Stimulated activated CD8-positive, alpha-beta memory T cell treated with anti-CD3 and anti-CD28 coated beads, Interleukin-7, amount 100 ng/mL, for 1 hour (primary cell): ENCODE data around the gene TCFL5.
"Not testable (repeated sequence)": the region's sequence is repeated elsewhere in the genome, so short reads cannot be mapped to it uniquely, and the experiment has no call there.

Source experiments
- DNase-seq, 2 donors: peaks; one replicate each; pipeline ENCODE4 v3.0.0-alpha.2; 2020; ENCODE audit warnings: low read depth in 2 of 2

TCFL5 gene

DNA sequence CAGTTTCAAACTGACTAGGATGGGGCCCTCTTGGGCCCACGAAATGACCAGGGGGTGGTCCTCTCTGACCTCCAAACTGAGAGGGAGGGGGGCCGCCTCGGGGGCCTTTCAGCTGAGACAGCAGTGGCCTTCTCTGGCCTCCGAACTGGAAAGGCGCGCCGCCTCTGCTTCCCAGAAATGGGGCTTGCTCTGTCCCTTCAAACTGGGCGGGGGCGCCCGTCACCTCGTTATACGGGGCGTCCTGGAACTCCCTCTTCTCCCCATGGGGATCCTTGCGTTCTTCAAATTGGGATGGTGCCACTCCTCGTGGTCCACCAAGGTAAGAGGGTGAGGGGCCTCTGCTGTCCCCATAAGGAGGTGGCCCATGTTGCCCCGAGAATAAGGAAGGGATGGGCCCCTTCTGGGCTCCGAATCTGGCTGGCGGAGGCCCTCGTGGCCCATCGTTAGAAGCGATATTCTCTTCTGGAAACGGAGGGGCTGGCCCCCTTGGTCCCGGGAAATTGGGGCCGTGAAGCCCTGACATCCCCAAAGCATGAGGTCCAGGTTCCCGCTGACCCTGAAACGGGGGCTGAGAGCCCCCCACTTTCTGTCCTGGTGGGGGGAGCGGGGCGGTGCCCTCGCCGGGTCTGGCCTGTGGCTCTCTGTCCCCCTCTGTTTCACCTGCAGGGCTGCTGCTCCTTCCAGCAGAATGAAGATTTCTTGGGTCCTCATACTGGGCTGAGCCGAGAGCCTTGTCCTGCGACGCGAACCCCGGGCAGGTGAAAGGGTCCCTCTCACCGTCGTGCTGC lies 18.7 kb upstream of the TCFL5 start:
- DNase-seq, result no peak

DNA sequence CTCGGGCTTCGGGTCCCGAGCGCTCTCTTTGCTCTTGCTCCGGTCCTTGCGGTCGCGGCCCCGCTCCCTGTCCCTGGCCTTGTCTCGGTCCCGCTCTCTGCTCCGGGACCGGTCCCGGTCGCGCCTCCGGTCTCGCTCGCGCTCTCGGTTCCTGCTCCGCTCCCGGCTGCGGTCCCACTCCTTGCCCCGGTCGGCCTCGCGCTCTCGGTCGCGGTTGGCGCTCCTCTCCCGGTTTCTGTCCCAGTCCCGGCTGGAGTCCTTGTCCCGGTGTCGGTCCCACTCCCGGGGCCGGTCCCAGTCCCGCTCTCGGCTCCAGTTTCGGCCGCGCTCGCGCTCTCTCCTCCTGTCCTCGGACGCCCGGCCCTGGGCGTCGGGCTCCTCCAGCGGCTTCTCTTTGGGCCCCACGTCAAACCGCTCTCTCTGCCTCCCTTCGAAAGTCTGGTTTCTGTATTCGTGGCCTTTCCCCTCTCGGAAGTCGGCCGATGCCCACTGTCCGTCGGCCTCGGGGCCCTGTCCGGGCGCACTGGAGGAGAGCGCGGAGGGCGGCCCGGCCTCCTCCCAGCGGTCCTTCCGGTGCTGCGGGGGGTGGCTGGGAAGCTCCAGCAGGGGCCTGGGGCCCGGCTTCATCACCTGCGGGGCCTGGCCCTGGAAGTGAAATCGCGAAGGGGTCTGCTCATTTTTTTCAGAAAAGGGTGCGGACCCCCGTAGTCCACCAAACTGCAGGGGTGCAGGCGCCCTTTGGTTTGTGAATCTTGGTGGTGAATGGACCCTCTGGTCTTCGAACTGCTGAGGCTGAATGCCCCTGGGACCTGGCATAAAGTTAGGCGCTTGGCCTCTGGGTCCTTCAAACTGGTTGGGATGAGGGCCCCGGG lies 17.9 kb upstream of the TCFL5 start:
- DNase-seq, result no peak

DNA sequence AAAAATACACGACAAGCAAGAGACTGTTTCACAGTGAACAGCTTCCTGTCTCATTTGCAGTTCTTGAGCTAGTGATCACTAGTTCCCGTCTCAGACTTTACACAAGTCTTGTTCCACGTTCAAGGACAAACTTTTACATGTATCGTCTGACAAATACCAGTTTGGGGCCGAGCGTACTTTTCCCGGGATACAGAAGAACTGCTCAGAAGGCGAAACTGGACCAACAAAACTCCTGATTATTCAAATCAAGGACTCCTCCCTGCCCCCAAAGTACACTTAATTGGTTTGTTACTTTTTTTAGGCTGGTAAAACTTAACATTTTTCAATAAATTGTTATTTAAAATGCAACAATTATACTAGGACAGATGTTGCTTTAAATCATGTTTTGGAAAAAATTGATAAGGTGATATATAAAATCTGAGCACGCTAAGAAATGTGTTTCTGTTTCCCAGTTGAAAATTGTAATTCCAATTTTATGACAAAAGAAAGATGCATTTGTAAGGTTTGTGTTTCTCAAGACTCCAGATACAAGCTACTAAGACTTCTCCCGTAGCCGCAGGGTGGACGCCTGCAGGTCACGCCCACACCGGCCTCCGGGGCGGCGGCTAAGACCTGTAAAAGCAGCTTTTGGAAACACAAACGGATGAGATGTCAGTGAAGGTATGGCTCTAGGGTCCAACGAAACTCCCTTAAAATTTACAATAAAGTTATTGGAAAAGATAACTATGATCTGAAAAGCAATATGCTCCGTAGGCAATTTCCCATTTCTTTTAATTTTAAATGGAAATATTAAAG lies 16.8 kb upstream of the TCFL5 start:
- DNase-seq, result no peak

DNA sequence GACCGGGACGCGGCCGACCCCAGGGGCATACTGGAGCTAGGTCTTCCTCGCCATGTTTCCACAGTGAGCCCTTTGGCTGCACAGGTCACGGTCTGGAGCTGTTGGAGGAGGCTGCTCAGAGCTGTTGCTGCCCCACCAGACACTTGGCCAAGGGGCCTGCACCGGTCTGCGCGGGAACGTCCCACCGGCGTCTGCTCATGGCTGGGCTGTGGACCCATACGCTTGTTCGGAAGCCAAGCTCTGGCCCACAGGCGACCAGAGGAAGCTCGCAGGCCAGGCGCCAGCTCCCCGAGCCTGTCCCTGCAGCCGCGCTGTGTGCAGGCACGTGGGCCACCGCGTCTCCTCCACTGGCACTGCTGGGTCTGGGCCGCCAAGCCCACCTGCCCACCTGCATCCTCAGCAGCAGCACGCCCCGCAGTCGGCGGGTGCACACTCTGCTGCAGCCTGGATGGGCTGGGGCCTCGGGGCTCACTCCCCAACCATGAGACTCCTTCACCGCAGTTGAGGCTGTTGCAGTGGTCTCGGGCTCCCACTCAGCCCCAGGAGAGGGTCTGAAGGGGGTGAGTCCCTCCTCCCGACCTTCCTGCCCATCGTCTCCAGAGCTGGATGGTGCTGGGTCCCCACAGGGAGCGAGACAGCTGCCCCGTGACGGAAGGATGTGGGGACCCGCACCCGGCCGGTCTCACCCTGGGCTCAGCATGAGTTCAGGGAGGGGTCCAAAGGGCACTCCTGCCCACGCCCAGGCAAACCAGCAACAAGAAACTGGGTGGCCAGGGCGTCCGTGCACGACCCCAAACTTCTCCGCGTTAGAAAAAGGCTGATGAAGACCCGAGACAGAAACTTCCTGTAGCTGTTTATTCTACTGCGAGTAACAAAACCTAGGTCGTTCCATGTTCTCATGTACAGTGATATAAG lies 15.5 kb upstream of the TCFL5 start:
- DNase-seq, result no peak

DNA sequence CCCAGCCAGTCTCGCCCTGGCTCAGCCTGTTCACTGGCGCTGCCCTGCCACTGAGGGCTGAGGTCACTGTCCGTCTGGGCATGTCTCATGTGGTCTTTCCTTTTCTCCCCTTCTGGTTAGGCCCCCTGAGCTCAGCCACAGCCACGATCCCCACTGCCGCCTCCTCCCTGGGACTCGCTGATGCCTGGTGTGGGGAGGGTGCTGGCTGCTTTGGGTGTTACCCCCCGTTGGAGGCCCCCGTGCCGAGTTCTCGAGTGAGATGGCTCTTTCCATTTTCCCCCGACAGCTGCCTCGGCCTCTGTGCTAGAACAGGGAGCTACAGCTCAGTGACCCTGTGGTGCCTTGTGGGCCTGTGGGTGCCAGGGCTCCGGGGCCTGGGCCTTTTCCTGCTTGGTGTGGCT lies 14.9 kb upstream of the TCFL5 start:
- no peak for DNase-seq

DNA sequence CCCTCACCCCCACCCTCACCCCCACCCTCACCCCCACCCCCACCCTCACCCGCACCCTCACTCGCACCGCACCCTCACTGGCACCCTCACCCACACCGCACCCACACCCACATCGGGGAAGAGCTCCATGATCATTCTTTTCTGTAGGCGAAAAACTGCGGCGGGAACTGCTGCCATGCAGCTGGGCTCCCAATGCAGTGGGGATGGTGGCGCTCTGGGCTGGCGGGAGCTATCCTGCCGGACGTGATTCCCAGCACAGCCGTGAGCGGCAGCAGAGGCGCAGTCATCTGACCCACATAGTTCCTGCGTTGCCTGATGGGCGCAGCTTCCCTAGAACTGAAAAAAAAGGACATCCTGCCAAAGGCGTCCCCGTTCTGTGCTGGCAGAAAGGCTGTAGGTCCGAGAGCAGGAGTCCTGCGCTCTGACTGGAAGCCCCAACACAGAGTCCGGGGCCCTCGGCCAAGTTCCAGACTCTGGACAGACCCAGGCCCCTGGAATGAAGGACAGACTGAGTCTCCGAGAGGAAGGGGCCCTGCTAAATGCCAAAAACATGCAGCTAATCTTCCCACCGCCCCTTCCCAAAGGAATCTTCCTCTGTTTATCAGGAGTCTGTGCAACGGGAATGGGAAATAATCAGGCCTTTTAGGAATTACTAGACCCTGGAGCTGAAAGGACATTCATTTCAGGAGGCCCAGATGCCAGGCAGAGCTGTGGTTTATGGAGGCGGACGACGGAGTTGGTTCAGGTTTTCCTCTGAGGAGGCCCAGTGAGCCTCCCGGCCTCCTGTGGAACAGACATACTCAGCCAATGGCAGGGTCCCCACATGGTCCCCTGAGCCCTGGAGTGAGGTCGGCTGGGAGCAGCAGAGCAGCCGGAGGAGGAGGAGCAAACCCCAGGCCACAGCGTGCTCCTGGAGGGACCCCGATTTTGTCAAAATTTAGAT lies 14.1 kb upstream of the TCFL5 start:
- no peak for DNase-seq

DNA sequence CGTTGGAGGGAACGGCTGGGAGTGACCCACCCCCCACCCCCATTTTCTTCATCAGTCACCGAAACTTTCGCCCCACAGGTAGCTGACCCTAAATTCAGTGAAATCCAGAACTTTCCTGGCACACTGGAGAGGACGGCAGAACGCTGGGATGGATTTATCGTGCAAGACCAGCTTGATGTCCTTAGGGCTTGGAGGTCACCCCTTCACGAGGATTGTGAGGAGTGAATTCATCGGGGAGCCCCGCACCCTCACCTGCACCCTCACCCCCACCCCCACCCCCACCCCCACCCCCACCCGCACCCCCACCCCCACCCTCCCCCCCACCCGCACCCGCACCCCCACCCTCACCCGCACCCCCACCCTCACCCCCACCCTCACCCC lies 13.3 kb upstream of the TCFL5 start:
- no peak for DNase-seq

DNA sequence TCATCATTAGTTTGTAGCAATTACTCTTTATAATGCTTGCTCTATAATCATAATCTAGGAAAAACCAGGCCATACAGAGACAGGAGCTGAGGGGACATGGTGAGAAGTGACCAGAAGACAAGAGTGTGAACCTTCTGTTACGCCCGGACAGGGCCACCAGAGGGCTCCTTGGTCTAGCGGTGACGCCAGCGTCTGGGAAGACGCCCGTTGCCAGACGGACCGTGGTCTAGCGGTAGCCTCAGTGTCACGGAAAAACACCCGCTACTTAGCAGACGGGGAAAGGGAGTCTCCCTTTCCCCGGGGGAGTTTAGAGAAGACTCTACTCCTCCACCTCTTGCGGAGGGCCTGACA lies 12.0 kb upstream of the TCFL5 start:
- DNase-seq, result not testable (repeated sequence)

DNA sequence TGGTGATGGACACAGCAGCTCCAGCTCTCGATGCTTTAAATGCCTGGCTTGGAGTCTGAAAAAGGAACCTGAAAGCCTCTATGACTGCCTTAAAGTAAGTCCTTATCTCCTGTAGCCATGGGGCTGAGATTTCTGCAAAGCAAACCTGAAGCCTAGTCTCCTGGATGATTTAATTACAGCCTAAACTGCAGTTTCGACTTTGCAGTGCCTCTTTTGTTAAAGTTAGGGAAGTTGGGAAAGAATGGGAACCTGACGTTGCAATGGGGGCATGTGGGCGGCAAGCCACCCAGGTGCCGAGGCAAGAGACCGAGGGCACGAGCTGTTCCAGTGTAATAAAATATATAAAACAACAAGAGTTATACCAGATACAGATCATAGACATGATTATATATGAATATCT lies 11.7 kb upstream of the TCFL5 start:
- no peak for DNase-seq

DNA sequence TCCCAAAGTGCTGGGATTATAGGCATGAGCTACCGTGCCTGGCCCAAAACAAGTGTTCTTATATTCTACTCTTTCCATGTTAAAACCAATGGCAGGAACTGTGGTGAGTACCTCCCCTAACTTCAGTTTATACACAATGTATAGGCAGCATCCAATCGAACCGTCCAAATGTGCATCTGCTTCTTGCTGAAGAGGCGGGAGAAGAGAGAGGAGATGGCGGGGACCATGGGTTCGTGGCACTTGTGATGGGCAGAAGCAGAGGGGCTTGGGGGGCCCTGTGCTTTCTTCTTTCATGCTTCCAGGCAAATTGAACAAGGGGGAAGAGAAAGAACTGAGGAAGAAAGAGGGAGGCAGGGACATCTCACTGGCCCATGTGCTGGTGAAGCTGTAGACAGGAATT lies 11.2 kb upstream of the TCFL5 start:
- no peak for DNase-seq

DNA sequence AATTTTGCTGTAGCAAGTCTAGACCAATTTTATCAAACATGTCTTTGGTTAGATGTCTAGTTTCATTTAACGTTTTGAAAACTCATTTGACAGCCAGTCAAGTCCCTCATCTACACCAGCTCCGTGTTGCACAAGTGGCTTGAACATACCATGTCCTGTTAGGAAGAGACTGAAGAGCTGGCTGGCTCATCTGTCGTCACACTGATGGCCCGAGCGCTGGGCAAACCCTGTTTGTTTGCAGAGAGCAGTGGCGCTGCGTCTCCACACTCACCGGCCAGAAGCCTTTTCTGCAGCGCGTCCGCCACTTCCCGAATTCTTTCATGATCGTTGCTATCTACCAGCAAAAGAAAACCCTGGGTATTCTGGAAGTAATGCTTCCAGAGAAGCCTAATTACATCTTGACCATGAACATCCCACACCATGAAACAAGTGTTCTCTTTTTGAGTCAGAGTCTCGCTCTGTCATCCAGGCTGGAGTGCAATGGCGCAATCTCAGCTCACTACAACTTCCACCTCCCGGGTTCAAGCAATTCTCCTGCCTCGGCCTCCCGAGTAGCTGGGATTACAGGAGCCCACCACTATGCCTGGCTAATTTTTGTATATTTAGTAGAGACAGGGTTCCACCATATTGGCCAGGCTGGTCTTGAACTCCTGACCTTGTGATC lies 10.7 kb upstream of the TCFL5 start:
- no peak for DNase-seq

DNA sequence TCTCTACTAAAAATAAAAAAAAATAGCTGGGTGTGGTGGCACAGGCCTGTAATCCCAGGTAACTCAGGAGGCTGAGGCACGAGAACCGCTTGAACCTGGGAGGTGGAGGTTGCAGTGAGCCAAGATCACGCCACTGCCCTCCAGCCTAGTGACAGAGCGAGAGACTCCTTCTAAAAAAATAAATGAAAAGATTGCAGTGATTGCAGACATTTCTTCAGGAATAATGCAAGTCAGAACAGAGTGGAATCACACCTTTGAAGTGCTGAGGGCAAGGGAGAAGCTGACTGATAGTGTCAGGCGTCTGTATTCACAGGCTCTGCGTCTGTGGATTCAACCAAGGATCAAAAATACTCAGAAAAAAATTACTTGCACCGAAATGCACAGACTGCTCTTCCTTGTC lies 2.6 kb upstream of the TCFL5 start:
- DNase-seq, result no peak

DNA sequence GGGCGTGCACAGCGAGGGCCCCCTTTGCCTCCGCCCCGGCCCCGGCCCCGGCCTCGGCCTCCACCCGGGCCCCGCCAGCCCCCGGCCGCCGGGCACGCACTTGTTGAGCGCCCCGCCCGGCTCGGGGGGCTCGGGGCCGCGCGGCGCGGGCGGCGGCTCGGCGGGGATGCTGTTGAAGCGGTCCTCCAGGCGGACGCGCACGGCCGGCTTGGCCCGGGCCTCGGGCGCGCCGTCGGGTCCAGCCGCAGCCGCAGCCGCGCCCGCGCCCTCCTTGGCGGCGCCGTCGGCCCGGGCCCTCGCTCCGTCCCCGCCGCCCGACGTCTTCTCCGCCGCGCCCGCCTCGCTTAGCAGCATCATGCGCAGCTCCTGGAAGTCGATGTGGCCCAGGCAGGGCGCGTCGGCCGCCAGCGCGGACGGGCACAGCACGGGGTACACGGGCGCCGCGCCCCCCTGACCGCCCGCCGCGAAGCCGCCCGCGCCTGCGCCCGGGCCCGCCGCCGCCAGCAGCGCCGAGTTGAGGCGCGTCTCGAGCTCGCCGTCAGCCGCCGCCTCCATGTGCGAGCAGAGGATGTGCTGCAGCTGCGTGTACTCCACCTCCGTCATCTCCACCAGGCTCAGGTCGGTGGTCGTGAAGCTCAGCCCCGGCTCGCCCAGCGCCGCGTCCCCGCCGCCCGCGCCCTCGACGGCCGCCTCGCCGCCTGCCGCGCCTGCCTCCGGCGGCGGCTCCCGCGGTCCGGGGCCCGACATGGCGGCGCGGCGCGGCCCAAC lies 514 bp downstream of the TCFL5 start:
- peak in 1 of 2 donors; percentile 10 for DNase-seq

DNA sequence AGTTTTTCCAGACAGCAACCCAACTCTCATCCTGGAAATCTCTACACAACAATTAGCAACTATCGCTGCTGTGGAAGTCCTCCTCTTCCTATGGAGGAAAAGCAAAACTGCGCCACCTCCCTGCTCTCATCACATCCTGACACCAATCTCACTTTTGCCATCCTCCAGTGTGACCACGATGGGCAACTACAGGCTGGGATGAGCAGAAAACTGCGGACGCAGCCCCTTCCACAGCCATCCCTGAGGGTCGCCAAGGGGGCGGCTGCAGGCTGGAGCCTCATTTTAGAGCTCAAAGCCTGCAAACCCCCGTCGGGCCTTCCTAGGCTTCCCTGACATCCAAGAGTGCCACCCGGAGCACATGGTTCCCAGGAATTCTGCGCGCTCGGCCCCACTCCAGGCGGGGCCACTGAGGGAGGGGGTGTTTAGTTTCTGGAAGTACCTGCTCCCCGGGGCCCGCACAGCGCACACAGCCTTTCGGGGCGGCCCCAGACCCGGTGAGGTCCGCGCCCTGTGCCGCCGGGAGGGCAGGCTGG lies 1.2 kb downstream of the TCFL5 start:
- DNase-seq, result no peak

DNA sequence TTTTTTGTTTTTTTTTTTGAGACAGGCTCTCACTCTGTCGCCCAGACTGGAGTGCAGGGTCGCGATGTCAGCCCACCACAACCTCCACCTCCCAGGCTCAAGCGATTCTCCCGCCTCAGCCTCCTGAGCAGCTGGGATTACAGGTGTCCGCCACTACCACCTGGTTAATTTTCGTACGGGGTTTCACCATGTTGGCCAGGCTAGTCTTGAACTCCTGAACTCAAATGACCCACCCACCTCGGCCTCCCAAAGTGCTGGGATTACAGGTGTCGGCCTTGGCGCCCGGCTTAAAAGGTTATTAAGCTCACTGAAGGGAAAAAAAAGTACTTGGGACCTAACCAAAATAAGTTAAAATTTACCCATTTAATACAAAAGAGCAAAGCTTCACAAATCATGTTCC lies 1.9 kb downstream of the TCFL5 start:
- DNase-seq, result no peak

DNA sequence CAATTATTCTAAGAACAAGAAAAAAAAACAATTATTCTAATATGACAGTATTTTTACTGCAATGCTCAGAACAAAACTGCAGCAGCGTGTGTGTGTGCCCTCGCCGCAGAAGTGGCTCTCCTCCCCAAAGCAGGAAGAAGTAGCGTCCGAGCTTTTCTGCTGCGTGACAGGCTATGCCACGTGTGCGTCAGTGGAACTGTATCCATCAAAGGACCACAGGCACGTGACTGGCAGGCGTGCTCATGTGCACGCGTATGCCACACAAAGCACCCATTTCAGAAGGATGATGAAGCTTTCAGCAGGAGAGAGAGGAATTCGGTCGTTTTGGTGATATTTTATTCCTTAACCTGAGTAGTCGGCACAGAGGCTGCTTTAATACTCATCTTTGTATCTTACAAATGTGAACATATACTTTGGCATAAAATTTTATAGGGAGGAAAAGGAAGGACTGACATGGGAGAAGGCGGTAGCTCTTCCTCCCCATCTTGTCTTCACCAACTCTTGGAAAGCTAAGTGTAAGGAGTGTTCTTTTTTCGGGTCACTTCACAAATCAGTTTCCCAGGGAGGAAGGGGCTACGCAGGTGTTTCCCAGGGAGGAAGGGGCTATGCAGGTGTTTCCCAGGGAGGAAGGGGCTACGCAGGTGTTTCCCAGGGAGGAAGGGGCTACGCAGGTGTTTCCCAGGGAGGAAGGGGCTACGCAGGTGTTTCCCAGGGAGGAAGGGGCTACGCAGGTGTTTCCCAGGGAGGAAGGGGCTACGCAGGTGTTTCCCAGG lies 3.4 kb downstream of the TCFL5 start:
- DNase-seq, result no peak

DNA sequence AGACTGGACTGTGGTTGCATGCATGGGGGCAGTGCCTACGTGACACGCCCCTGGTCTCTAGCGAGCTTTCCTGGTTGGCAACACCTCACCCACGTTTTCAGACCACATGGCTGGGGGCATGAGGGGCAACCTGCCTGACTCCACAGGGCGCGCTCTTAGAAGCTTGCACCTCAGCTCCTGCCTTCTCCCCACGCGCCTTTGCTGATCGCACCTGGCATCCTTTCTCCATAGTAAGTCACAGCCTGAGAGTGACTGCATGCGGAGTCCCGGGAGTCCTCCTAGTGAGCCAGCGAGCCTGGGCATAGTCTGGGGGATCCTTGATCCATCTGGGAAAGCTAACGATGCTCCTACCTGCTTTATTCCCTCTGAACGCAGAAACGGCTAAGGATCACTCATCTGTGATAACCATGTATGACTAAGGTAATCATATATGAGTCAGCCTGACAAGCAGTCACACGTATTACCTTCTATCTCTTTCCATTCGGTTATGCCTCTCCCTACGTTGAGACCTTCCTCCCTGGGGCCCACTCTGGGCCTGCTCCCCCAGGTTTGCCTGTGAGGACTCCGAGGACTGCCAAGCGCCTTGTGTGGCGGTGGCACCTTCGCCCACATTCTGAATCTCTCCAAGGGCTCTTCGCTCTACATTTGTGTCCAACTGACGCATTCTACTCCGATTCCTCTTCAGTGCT lies 4.5 kb downstream of the TCFL5 start:
- no peak for DNase-seq
